ENCODE results near the gene CSMD2. TPM values are rescaled to one million over a fixed set of nuclear protein-coding genes. Genes with fewer than 3 reads are reported as not detected.

Gene CSMD2
- total and polyA plus RNA-seq, 2 experiments from 2014 or later = 5.3 to 16.6 TPM

DNA sequence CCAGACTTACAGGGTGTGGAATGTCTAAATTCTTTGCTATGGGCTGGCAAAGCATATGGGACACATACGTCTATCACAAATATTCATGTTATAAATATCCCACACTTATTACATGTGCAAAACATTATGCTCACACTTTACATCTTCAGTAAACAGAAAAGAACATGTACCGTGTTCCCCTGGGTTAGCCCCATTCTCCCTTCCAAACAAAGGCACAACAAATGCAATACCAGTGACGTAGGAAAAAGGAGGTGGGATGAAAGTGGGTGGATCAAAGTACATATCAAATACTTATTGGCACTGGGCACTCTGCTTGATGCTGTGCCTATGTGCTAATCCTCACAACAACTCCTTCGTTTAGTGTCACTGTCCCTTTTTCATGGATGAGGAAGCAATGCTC is 521.8 kb downstream of the CSMD2 start:
- H3K27ac ChIP-seq (ENCODE audit: low read depth) = no peak overlapping the region
- H2AFZ ChIP-seq = no peak overlapping the region
- Mint-ChIP-seq H3K27ac (no peak overlapping the region), H3K9me3 (no peaks in the 10 kb centered on the region), H3K27me3 (ENCODE audit: insufficient read depth, low read depth, poor library complexity) (peaks cover 2% of the 10 kb centered on the region), H3K4me3 (no peak overlapping the region), H3K4me1 (peaks cover 7% of the 10 kb centered on the region; the same call in 2 of the 3 replicates), H3K36me3 (ENCODE audit: low read depth) (peaks cover 21% of the 10 kb centered on the region)
- no peaks in the 10 kb centered on the region for H3K79me2 ChIP-seq (replicated peaks; ENCODE audit: insufficient read depth)
- no peak for TF ChIP-seq ZNF114 (CRISPR knock-in tag; IDR thresholded peaks at IDR 0.05)
- TF ChIP-seq, protein P1, sequence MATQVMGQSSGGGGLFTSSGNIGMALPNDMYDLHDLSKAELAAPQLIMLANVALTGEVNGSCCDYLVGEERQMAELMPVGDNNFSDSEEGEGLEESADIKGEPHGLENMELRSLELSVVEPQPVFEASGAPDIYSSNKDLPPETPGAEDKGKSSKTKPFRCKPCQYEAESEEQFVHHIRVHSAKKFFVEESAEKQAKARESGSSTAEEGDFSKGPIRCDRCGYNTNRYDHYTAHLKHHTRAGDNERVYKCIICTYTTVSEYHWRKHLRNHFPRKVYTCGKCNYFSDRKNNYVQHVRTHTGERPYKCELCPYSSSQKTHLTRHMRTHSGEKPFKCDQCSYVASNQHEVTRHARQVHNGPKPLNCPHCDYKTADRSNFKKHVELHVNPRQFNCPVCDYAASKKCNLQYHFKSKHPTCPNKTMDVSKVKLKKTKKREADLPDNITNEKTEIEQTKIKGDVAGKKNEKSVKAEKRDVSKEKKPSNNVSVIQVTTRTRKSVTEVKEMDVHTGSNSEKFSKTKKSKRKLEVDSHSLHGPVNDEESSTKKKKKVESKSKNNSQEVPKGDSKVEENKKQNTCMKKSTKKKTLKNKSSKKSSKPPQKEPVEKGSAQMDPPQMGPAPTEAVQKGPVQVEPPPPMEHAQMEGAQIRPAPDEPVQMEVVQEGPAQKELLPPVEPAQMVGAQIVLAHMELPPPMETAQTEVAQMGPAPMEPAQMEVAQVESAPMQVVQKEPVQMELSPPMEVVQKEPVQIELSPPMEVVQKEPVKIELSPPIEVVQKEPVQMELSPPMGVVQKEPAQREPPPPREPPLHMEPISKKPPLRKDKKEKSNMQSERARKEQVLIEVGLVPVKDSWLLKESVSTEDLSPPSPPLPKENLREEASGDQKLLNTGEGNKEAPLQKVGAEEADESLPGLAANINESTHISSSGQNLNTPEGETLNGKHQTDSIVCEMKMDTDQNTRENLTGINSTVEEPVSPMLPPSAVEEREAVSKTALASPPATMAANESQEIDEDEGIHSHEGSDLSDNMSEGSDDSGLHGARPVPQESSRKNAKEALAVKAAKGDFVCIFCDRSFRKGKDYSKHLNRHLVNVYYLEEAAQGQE (IDR thresholded peaks at IDR 0.05; ENCODE audit: unreplicated experiment) = no peak
- no peak for TF ChIP-seq POLR2AphosphoS5 (IDR thresholded peaks at IDR 0.05; ENCODE audit: low read depth)
- no peak for TF ChIP-seq ZNF331 (CRISPR knock-in tag; IDR thresholded peaks at IDR 0.05; ENCODE audit: low read depth)
- TF ChIP-seq, protein P2, sequence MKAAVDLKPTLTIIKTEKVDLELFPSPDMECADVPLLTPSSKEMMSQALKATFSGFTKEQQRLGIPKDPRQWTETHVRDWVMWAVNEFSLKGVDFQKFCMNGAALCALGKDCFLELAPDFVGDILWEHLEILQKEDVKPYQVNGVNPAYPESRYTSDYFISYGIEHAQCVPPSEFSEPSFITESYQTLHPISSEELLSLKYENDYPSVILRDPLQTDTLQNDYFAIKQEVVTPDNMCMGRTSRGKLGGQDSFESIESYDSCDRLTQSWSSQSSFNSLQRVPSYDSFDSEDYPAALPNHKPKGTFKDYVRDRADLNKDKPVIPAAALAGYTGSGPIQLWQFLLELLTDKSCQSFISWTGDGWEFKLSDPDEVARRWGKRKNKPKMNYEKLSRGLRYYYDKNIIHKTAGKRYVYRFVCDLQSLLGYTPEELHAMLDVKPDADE (IDR thresholded peaks at IDR 0.05) = no peak
- TF ChIP-seq CREB1 (CRISPR knock-in tag; IDR thresholded peaks at IDR 0.05; ENCODE audit: low read depth) = no peak
- no peak for TF ChIP-seq JUNB (IDR thresholded peaks at IDR 0.05; ENCODE audit: unreplicated experiment)
- TF ChIP-seq EZH2phosphoT487 (IDR thresholded peaks at IDR 0.05; ENCODE audit: unreplicated experiment) = no peak
- TF ChIP-seq NANOG (IDR thresholded peaks at IDR 0.05; ENCODE audit: borderline replicate concordance) = no peak
- TF ChIP-seq ZNF462 (CRISPR knock-in tag; IDR thresholded peaks at IDR 0.05) = no peak
- TF ChIP-seq CTCF (conservative IDR thresholded peaks at IDR 0.05; ENCODE audit: low read depth in 2 of 2) = no peak
- TF ChIP-seq STAT1 (IDR thresholded peaks at IDR 0.05; ENCODE audit: unreplicated experiment) = no peak
- TF ChIP-seq EZH2 (IDR thresholded peaks at IDR 0.05; ENCODE audit: low read depth, unreplicated experiment) = no peak
- no peaks in the 10 kb centered on the region for H3K36me3 ChIP-seq (ENCODE audit: insufficient read depth)
- no peak overlapping the region for H3K4me2 ChIP-seq
- no peak overlapping the region for H3K4me3 ChIP-seq
- peaks cover 2% of the 10 kb centered on the region; the same call in 1 of the 2 replicates for H3K4me1 ChIP-seq (ENCODE audit: insufficient read depth)
- no peak for ATAC-seq
- no peak for DNase-seq (ENCODE audit: low spot score)
- H3K27me3 ChIP-seq (ENCODE audit: insufficient read depth) = no peaks in the 10 kb centered on the region
- H3F3A ChIP-seq (replicated peaks; ENCODE audit: low read depth) = no peaks in the 10 kb centered on the region
- H4K20me1 ChIP-seq (replicated peaks; ENCODE audit: insufficient read depth) = no peaks in the 10 kb centered on the region
- H3K9me2 ChIP-seq (ENCODE audit: insufficient read depth) = peaks cover 13% of the 10 kb centered on the region; the same call in 1 of the 2 replicates
